ENCODE measurements around the gene VTI1A.
"Not testable (repeated sequence)": the region's sequence is repeated elsewhere in the genome, so short reads cannot be mapped to it uniquely, and the experiment has no call there.

Gene VTI1A

DNA sequence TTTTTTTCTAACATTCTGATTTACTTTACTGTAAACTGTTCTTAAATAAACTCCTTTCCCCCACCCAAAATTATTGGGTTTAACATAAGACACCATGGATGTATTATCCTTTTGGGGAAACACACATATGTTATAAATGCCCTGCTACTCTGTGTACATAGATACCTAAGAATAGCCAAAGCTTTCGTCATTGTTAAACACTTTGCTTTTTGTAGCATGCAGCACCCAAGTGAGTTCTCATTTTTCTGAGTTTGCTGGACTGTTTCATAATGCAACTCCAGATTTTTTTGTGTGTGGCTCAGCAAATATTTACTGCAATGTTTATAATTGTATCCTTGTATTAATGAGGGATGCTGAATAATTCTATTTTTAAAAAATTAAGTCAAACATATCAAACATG is 86.9 kb downstream of the VTI1A start:
- H3K9me3 ChIP-seq (ENCODE audit: control insufficient read depth in 2 of 2, low read length in 2 of 2), result no peaks in the 10 kb centered on the region
- no peak overlapping the region for H3K27ac ChIP-seq (ENCODE audit: low read depth in 2 of 2, low read length in 2 of 2)
- no peak overlapping the region for H3K4me3 ChIP-seq (ENCODE audit: low read length in 2 of 2)
- peaks cover 0 to 4% of the 10 kb centered on the region in 2 donors for H3K4me1 ChIP-seq (ENCODE audit: control insufficient read depth in 2 of 2, insufficient read depth in 2 of 2, low read length in 2 of 2)
- no peak overlapping the region for H3K9ac ChIP-seq (ENCODE audit: low read depth in 1 of 2, low read length in 2 of 2)
- no peaks in the 10 kb centered on the region for H3K27me3 ChIP-seq (ENCODE audit: control insufficient read depth in 2 of 2, insufficient read depth in 2 of 2, low read length in 2 of 2)
- H3K36me3 ChIP-seq (ENCODE audit: control insufficient read depth in 2 of 2, insufficient read depth in 2 of 2, low read length in 2 of 2), result no peaks in the 10 kb centered on the region

- H3K9me3 ChIP-seq (ENCODE audit: control insufficient read depth in 2 of 2, low read length in 2 of 2), result no peaks in the 10 kb centered on the region
- no peak overlapping the region for H3K27ac ChIP-seq (ENCODE audit: low read depth in 2 of 2, low read length in 2 of 2)
- peak overlapping the region; percentile 1 to 32 for H3K4me3 ChIP-seq (ENCODE audit: low read length in 2 of 2)
- H3K36me3 ChIP-seq (ENCODE audit: control insufficient read depth in 2 of 2, insufficient read depth in 2 of 2, low read length in 2 of 2), result peaks cover 0 to 6% of the 10 kb centered on the region in 2 donors
- no peaks in the 10 kb centered on the region for H3K27me3 ChIP-seq (ENCODE audit: control insufficient read depth in 2 of 2, insufficient read depth in 2 of 2, low read length in 2 of 2)
- peaks cover 0 to 4% of the 10 kb centered on the region in 2 donors for H3K4me1 ChIP-seq (ENCODE audit: control insufficient read depth in 2 of 2, insufficient read depth in 2 of 2, low read length in 2 of 2)
- H3K9ac ChIP-seq (ENCODE audit: low read depth in 1 of 2, low read length in 2 of 2), result peak overlapping the region in 1 of 2 donors; percentile 9
These were observed 88.5 kb downstream of the VTI1A start for GRCh38 chr10:112535531-112535951.

DNA sequence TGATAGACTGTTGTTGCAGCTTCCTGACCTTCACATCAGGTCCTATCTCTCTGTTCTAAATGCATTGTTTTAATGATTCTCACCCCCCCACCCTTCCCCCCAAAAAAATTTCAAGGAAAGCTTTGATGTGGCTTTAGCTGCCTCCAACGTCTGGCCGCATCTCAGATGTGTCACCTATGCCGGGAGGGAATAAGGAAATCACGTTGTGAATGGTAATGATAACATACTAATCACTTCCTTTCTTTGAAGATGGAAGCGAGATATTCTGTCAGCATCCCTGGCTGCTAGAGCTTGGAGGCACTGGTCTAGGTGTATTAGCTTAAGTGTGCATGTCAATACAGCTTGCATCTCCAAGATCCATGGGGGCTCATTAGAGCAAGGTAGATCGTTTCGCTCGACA is 89.6 kb downstream of the VTI1A start:
- H3K27ac ChIP-seq (ENCODE audit: low read depth in 2 of 2, low read length in 2 of 2), result no peak overlapping the region
- no peaks in the 10 kb centered on the region for H3K9me3 ChIP-seq (ENCODE audit: control insufficient read depth in 2 of 2, low read length in 2 of 2)
- H3K9ac ChIP-seq (ENCODE audit: low read depth in 1 of 2, low read length in 2 of 2), result no peak overlapping the region
- no peak overlapping the region for H3K4me3 ChIP-seq (ENCODE audit: low read length in 2 of 2)
- H3K27me3 ChIP-seq (ENCODE audit: control insufficient read depth in 2 of 2, insufficient read depth in 2 of 2, low read length in 2 of 2), result no peaks in the 10 kb centered on the region
- H3K36me3 ChIP-seq (ENCODE audit: control insufficient read depth in 2 of 2, insufficient read depth in 2 of 2, low read length in 2 of 2), result peaks cover 0 to 6% of the 10 kb centered on the region in 2 donors
- H3K4me1 ChIP-seq (ENCODE audit: control insufficient read depth in 2 of 2, insufficient read depth in 2 of 2, low read length in 2 of 2), result peaks cover 0 to 4% of the 10 kb centered on the region in 2 donors

GRCh38 chr10:112538168-112538567 is 91.2 kb downstream of the VTI1A start:
- no peaks in the 10 kb centered on the region for H3K9me3 ChIP-seq (ENCODE audit: control insufficient read depth in 2 of 2, low read length in 2 of 2)
- H3K27ac ChIP-seq (ENCODE audit: low read depth in 2 of 2, low read length in 2 of 2), result no peak overlapping the region
- peaks cover 0 to 6% of the 10 kb centered on the region in 2 donors for H3K36me3 ChIP-seq (ENCODE audit: control insufficient read depth in 2 of 2, insufficient read depth in 2 of 2, low read length in 2 of 2)
- no peak overlapping the region for H3K9ac ChIP-seq (ENCODE audit: low read depth in 1 of 2, low read length in 2 of 2)
- H3K4me3 ChIP-seq (ENCODE audit: low read length in 2 of 2), result no peak overlapping the region
- no peaks in the 10 kb centered on the region for H3K27me3 ChIP-seq (ENCODE audit: control insufficient read depth in 2 of 2, insufficient read depth in 2 of 2, low read length in 2 of 2)
- H3K4me1 ChIP-seq (ENCODE audit: control insufficient read depth in 2 of 2, insufficient read depth in 2 of 2, low read length in 2 of 2), result peaks cover 0 to 4% of the 10 kb centered on the region in 2 donors

DNA sequence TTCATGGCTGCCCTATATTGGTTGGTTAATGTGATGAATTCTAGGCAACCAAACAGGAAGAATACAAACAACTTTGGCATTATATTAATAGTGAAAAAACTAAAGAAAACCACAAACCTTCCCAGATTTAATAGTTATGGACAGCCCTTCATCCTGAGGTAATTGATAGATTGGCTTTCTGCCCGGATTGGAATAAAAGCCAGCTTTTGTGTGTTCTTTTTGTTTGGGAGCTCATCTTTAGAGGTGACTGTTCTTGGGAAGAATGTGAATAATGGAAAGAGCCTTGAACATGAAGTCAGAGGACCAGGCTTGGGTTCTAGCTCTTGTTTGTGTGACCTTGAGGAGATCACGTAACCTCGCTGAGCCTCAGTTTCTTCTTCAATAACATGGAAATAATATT is 92.3 kb downstream of the VTI1A start:
- H3K4me3 ChIP-seq (ENCODE audit: low read length in 2 of 2), result no peak overlapping the region
- H3K27me3 ChIP-seq (ENCODE audit: control insufficient read depth in 2 of 2, insufficient read depth in 2 of 2, low read length in 2 of 2), result no peaks in the 10 kb centered on the region
- no peak overlapping the region for H3K9ac ChIP-seq (ENCODE audit: low read depth in 1 of 2, low read length in 2 of 2)
- no peaks in the 10 kb centered on the region for H3K9me3 ChIP-seq (ENCODE audit: control insufficient read depth in 2 of 2, low read length in 2 of 2)
- no peak overlapping the region for H3K27ac ChIP-seq (ENCODE audit: low read depth in 2 of 2, low read length in 2 of 2)
- peaks cover 0 to 6% of the 10 kb centered on the region in 2 donors for H3K36me3 ChIP-seq (ENCODE audit: control insufficient read depth in 2 of 2, insufficient read depth in 2 of 2, low read length in 2 of 2)
- H3K4me1 ChIP-seq (ENCODE audit: control insufficient read depth in 2 of 2, insufficient read depth in 2 of 2, low read length in 2 of 2), result peaks cover 0 to 4% of the 10 kb centered on the region in 2 donors

DNA sequence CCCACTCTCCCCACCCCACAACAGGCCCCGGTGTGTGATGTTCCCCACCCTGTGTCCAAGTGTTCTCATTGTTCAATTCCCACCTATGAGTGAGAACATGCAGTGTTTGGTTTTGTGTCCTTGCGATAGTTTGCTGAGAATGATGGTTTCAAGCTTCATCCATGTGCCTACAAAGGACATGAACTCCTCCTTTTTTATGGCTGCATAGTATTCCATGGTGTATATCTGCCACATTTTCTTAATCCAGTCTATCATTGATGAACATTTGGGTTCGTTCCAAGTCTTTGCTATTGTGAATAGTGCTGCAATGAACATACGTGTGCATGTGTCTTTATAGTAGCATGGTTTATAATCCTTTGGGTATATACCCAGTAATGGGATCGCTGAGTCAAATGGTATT is 95.8 kb downstream of the VTI1A start:
- not testable (repeated sequence) for H3K27me3 ChIP-seq (ENCODE audit: control insufficient read depth in 2 of 2, insufficient read depth in 2 of 2, low read length in 2 of 2); H3K36me3 ChIP-seq (ENCODE audit: control insufficient read depth in 2 of 2, insufficient read depth in 2 of 2, low read length in 2 of 2); H3K27ac ChIP-seq (ENCODE audit: low read depth in 2 of 2, low read length in 2 of 2); H3K9ac ChIP-seq (ENCODE audit: low read depth in 1 of 2, low read length in 2 of 2); H3K9me3 ChIP-seq (ENCODE audit: control insufficient read depth in 2 of 2, low read length in 2 of 2); H3K4me3 ChIP-seq (ENCODE audit: low read length in 2 of 2); H3K4me1 ChIP-seq (ENCODE audit: control insufficient read depth in 2 of 2, insufficient read depth in 2 of 2, low read length in 2 of 2)

DNA sequence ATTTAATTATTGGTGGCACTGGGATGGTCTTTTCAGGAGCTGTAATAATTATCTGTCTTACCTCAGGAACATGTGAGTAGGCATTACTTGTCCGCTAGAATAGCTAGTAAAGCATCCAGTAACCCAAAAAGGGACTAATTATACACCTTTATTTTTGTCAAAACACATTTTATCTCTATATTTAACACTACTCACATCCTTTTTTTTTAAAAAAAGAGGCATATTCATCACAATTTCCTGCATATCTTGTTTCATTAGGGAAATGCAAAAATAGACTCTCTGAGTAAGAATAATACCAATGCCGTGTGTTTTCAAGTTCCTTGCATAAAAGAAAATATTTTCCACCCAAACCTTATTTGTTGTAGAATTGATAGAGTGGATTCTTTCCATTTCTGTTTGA is 99.5 kb downstream of the VTI1A start:
- no peak overlapping the region for H3K4me3 ChIP-seq (ENCODE audit: low read length in 2 of 2)
- H3K27ac ChIP-seq (ENCODE audit: low read depth in 2 of 2, low read length in 2 of 2), result no peak overlapping the region

GRCh38 chr10:112548535-112549276 is 101.7 kb downstream of the VTI1A start:
- H3K9me3 ChIP-seq (ENCODE audit: control insufficient read depth in 2 of 2, low read length in 2 of 2), result no peaks in the 10 kb centered on the region
- H3K36me3 ChIP-seq (ENCODE audit: control insufficient read depth in 2 of 2, insufficient read depth in 2 of 2, low read length in 2 of 2), result no peaks in the 10 kb centered on the region
- H3K4me1 ChIP-seq (ENCODE audit: control insufficient read depth in 2 of 2, insufficient read depth in 2 of 2, low read length in 2 of 2), result no peaks in the 10 kb centered on the region
- H3K9ac ChIP-seq (ENCODE audit: low read depth in 1 of 2, low read length in 2 of 2), result no peak overlapping the region
- H3K27ac ChIP-seq (ENCODE audit: low read depth in 2 of 2, low read length in 2 of 2), result no peak overlapping the region
- no peaks in the 10 kb centered on the region for H3K27me3 ChIP-seq (ENCODE audit: control insufficient read depth in 2 of 2, insufficient read depth in 2 of 2, low read length in 2 of 2)
- H3K4me3 ChIP-seq (ENCODE audit: low read length in 2 of 2), result no peak overlapping the region

More for the DNA sequence above, 99.5 kb downstream of the VTI1A start:
- H3K4me1 ChIP-seq (ENCODE audit: control insufficient read depth in 2 of 2, insufficient read depth in 2 of 2, low read length in 2 of 2), result no peaks in the 10 kb centered on the region
- H3K36me3 ChIP-seq (ENCODE audit: control insufficient read depth in 2 of 2, insufficient read depth in 2 of 2, low read length in 2 of 2), result no peaks in the 10 kb centered on the region
- no peaks in the 10 kb centered on the region for H3K27me3 ChIP-seq (ENCODE audit: control insufficient read depth in 2 of 2, insufficient read depth in 2 of 2, low read length in 2 of 2)
- no peaks in the 10 kb centered on the region for H3K9me3 ChIP-seq (ENCODE audit: control insufficient read depth in 2 of 2, low read length in 2 of 2)
- no peak overlapping the region for H3K9ac ChIP-seq (ENCODE audit: low read depth in 1 of 2, low read length in 2 of 2)

DNA sequence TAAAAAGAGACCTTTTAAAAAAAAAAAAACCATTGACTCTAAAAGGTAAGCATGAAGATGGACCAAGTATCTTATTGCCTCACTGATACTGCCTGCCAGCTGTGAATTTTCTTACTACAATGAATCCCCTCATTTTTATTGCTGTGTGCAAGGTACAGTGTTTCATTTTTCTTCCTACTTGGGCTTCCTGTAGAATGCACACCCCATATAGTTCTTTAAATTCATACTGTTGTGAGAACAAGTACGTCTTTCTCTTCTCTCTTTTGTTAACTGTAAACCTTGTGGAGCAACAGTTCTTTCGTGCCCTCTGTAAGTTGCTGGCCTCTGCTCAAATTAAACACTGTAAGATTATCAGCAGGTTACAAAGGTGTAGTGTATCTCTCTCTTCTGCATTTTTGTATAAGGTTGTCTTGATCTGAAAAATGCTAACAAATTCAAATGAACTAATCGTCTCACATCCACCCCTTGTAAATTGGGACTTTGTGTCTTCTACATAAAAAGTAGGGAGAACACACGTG is 105.6 kb downstream of the VTI1A start:
- Histone ChIP-seq H3K27ac (ENCODE audit: low read depth in 2 of 2, low read length in 2 of 2) (no peak overlapping the region), H3K4me1 (ENCODE audit: control insufficient read depth in 2 of 2, insufficient read depth in 2 of 2, low read length in 2 of 2) (no peaks in the 10 kb centered on the region), H3K9ac (ENCODE audit: low read depth in 1 of 2, low read length in 2 of 2) (no peak overlapping the region), H3K36me3 (ENCODE audit: control insufficient read depth in 2 of 2, insufficient read depth in 2 of 2, low read length in 2 of 2) (no peaks in the 10 kb centered on the region), H3K9me3 (ENCODE audit: control insufficient read depth in 2 of 2, low read length in 2 of 2) (no peaks in the 10 kb centered on the region), H3K27me3 (ENCODE audit: control insufficient read depth in 2 of 2, insufficient read depth in 2 of 2, low read length in 2 of 2) (no peaks in the 10 kb centered on the region), H3K4me3 (ENCODE audit: low read length in 2 of 2) (no peak overlapping the region)

GRCh38 chr10:112553315-112553714 is 106.3 kb downstream of the VTI1A start:
- Histone ChIP-seq H3K9me3 (ENCODE audit: control insufficient read depth in 2 of 2, low read length in 2 of 2) (no peaks in the 10 kb centered on the region), H3K9ac (ENCODE audit: low read depth in 1 of 2, low read length in 2 of 2) (no peak overlapping the region), H3K36me3 (ENCODE audit: control insufficient read depth in 2 of 2, insufficient read depth in 2 of 2, low read length in 2 of 2) (no peaks in the 10 kb centered on the region), H3K4me3 (ENCODE audit: low read length in 2 of 2) (no peak overlapping the region), H3K27me3 (ENCODE audit: control insufficient read depth in 2 of 2, insufficient read depth in 2 of 2, low read length in 2 of 2) (no peaks in the 10 kb centered on the region), H3K4me1 (ENCODE audit: control insufficient read depth in 2 of 2, insufficient read depth in 2 of 2, low read length in 2 of 2) (no peaks in the 10 kb centered on the region), H3K27ac (ENCODE audit: low read depth in 2 of 2, low read length in 2 of 2) (no peak overlapping the region)
